Heart left ventricle (tissue), 16 donors: ENCODE measurements around the gene PRSS50. TPM values are rescaled to one million over a fixed set of nuclear protein-coding genes. Genes with fewer than 3 reads are reported as not detected.

Experiments used
- ATAC-seq, 4 donors: fragments of 200-7000 bp; cut with Tn5 transposase; one replicate each; pipeline ENCODE4 v1.9.1; 2020 to 2022; ENCODE audit warnings: moderate library complexity in 4 of 4, mild to moderate bottlenecking in 3 of 4, moderate number of reproducible peaks in 1 of 4
- DNase-seq, 5 donors: peaks; one replicate each; pipeline ENCODE4 v3.0.0-alpha.2; 2020
- H3K27ac ChIP-seq, 12 donors: fragments of 200-600 bp; sonication (generic) in 4 of 12; one replicate each; pipeline versions ENCODE4 v1.5.0 to v1.8.0; 2016 to 2022; ENCODE audit warnings: mild to moderate bottlenecking in 2 of 12
- H3K27me3 ChIP-seq, 9 donors: fragments of 200-600 bp; sonication (generic) in 2 of 9; one replicate each; pipeline versions ENCODE4 v1.5.1 to v1.8.0; 2016 to 2022; ENCODE audit warnings: mild to moderate bottlenecking in 3 of 9
- H3K36me3 ChIP-seq, 9 donors: fragments of 200-600 bp; sonication (generic) in 2 of 9; one replicate each; pipeline versions ENCODE4 v1.5.0 to v1.8.0; 2018 to 2022; ENCODE audit warnings: mild to moderate bottlenecking in 2 of 9
- H3K4me1 ChIP-seq, 12 donors: fragments of 200-600 bp; sonication (generic) in 4 of 12; one replicate each; pipeline versions ENCODE4 v1.5.0 to v1.8.0; 2016 to 2022; ENCODE audit warnings: mild to moderate bottlenecking in 3 of 12
- H3K4me3 ChIP-seq, 12 donors: fragments of 200-600 bp; sonication (generic) in 4 of 12; one replicate each; pipeline versions ENCODE4 v1.5.0 to v1.8.0; 2017 to 2022; ENCODE audit warnings: mild to moderate bottlenecking in 9 of 12, moderate library complexity in 4 of 12
- H3K9me3 ChIP-seq, 12 donors: fragments of 200-600 bp; sonication (generic) in 4 of 12; one replicate each; pipeline versions ENCODE4 v1.5.0 to v1.8.0; 2016 to 2022; ENCODE audit warnings: mild to moderate bottlenecking in 1 of 12
- CTCF ChIP-seq, 12 donors: fragments of 200-600 bp; sonication (generic) in 4 of 12; IDR thresholded peaks; one replicate each; pipeline versions ENCODE4 v1.5.0 to v1.8.0; 2018 to 2022; ENCODE audit warnings: antibody characterized with exemption in 12 of 12, mild to moderate bottlenecking in 5 of 12
- POLR2A ChIP-seq, 2 donors: fragments of 450-650 bp; IDR thresholded peaks; one replicate each; pipeline ENCODE4 v1.6.1; 2017; ENCODE audit warnings: antibody characterized with exemption in 2 of 2, mild to moderate bottlenecking in 2 of 2, moderate library complexity in 2 of 2
- WGBS, 4 donors: extraction: QIAGEN DNeasy Blood & Tissue Kit in 2 of 4; methylation state at CpG; one replicate each; pipeline versions ENCODE4 v1.1.5 to v1.1.7; 2013 to 2018; 5-methylcytosine and 5-hydroxymethylcytosine counted together
- intact Hi-C, 10 donors: fragments of 100-400 bp; cut with DNase I; formaldehyde crosslinking; loops; one replicate each; pipeline versions ENCODE4 v1.11.1 to v1.14.2; 2022
- polyA plus RNA-seq, 2 donors: library from polyadenylated mRNA; stranded (reverse); fragments of 200-250 nt; gene quantifications; one replicate each; pipeline ENCODE4 v1.2.3, GENCODE V29; 2013
- total RNA-seq, 9 donors: library from RNA; depleted of rRNA in 2 of 9; stranded (reverse); fragments of >200 nt in 2 of 9; fragmentation: NEBNext Ultra II Directional in 3 of 9; extraction: Animal tissue kit (Norgen Biotek cat#: 25700) in 3 of 9; gene quantifications; one replicate each; pipeline versions ENCODE4 v1.1.0 to v1.2.4, GENCODE V29; 2016 to 2023
- donor health status: ischemic (EF 13 %, LVEDD 7.1; RV severe dilation, severe dysfunction).
- donor health status: healthy with polysubstance abuse.
- donor health status: DM: no; HTN: yes; CAD: no.
- donor health status: DM: no; HTN: no; CAD: no.
- donor health status: ischemic (EF 25% LVEDD 6.9; RV normal size, moderate dysfunction).
- donor health status: ischemic (EF 25% LVEDD 5.7; RV mildly dilated, moderate dysfunction).
- donor health status: healthy.
- donor health status: DM: yes; HTN: yes; CAD: no.
- donor health status: ischemic (EF 35%, LVEDD 5.7; RV mildly dilated, moderate dysfunction).
- donor health status: nonischemic (EF 11% LVEDD 7.7; RV severe dilation, severe dysfunction).
- donor health status: DM: yes; HTN: yes; CAD: no.
- donor health status: PGD.
- donor health status: ischemic (EF 29% LVEDD 5.4; RV normal size, mild dysfunction).
- donor health status: nonischemic (EF 23%, LVEDD 6.1; RV moderate dilation, normal function).

PRSS50 gene
- total and polyA plus RNA-seq, 11 donors: 0.06 to 0.65 (median 0.35) TPM; not detected in 2

DNA sequence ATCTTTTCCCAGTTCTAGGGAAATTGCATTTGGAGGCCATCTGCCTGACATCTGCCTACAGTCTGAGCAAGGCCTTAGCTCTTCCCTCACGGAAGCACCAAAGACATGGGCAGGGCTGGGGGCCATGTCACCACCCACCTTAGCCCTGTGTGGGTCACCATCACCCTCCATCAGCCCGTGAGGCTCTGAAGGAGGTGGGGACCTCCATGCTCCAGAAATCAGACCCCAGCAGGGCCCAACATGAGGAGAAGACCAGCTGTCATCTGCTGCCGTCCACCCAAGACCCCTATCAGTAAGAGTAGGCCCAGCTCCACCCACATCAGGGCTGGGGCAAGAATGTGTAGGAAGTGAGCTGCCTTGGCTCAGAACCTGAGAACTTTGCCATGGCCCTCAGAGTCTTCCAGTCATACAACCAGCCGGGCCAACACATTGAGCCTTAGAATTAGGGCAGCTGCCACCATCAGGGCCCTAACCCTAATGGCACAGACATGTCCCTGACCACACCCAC, 14.6 kb downstream of the PRSS50 start:
- intact Hi-C loops: loop anchor here in 7 of 10 donors (5.0 to 10.0 kb wide), 8 partner anchors 142 to 672 kb away; partner anchors contain the start of genes MYL3 (in 1 of the 7) and SETD2 (in 1 of the 7)
- TF ChIP-seq POLR2A (IDR thresholded peaks at IDR 0.05) (no peak), CTCF (IDR thresholded peaks at IDR 0.05) (no peak)
- Histone ChIP-seq H3K27ac (no peak overlapping the region), H3K4me1 (peaks cover 5 to 40% (median 23%) of the 10 kb centered on the region in 12 donors), H3K36me3 (no peaks in the 10 kb centered on the region), H3K27me3 (peaks cover 0 to 19% (median 0%) of the 10 kb centered on the region in 9 donors), H3K4me3 (no peak overlapping the region), H3K9me3 (no peaks in the 10 kb centered on the region)
- peak in 3 of 5 donors; percentile 7 to 28 (median 22) for DNase-seq
- no peak for ATAC-seq
- 82 to 100% (median 90%) methylated on average over 1 to 4 of the region's 4 CpGs for WGBS, 4 donors

GRCh38 chr3:46702246-46703012, 15.2 kb downstream of the PRSS50 start:
- no peak for ATAC-seq
- intact Hi-C loops: loop anchor here in 7 of 10 donors (5.0 to 10.0 kb wide), 8 partner anchors 142 to 672 kb away; partner anchors contain the start of genes MYL3 (in 1 of the 7) and SETD2 (in 1 of the 7)
- 67 to 93% (median 79%) methylated on average over 4 of the region's 4 CpGs for WGBS, 4 donors

DNA sequence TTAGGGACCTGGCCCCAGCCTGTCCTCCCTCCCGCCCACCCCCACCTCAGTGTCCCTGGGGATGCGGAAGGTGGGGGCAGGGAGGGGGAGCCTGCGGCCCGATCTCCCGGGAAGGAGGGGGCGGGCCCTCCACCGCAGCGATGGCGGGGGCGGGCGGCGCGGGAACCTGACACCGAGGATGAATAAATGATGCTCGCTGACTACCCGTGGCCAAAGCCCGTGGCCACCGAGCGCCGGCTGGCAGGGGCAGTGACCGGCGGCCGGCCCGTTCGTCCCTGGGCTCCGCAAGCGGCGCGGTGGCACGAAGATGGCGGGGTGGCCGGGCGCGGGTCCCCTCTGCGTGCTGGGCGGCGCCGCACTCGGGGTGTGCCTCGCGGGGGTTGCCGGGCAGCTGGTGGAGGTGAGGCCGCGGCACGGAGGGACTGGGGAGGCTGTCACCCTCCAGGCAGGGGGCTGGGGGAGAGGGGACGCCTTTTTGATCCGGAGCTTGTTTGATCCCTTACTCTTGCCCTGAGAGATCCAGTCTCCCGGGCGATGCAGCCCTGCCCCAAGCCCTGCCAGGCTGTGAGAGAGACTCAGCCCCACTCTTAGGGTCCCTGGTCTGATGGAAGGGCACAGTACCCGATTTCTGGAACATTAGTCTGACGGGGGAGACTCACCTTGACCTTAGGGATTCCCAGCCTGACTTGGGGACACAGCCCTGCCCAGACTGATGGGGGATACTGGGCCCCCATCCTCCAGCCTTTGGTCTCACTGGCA, 16.3 kb downstream of the PRSS50 start, which contains the start of gene TMIE:
TMIE (plus strand) TSS at position 212 of the 759 bp plus-strand sequence; CDS start at position 308, 96 bp downstream.
- TF ChIP-seq CTCF (IDR thresholded peaks at IDR 0.05) (no peak), POLR2A (IDR thresholded peaks at IDR 0.05) (no peak)
- Histone ChIP-seq H3K9me3 (no peaks in the 10 kb centered on the region), H3K4me1 (peaks cover 8 to 54% (median 37%) of the 10 kb centered on the region in 12 donors), H3K27ac (peak within 1 kb of the TSS in 7 of 12 donors; percentile 4 to 55 (median 24)), H3K4me3 (peak within 1 kb of the TSS in 11 of 12 donors; percentile 2 to 50 (median 42)), H3K27me3 (peaks cover 0 to 19% (median 0%) of the 10 kb centered on the region in 9 donors), H3K36me3 (no peaks in the 10 kb centered on the region)
- peak in 3 of 5 donors; percentile 26 to 71 (median 32) for DNase-seq
- WGBS, 4 donors: 11 to 79% (median 13%) methylated on average over 5 to 51 of the region's 51 CpGs
- ATAC-seq: no peak
- intact Hi-C loops: loop anchor here in 7 of 10 donors (5.0 to 10.0 kb wide), 8 partner anchors 143 to 673 kb away; partner anchors contain the start of genes MYL3 (in 1 of the 7) and SETD2 (in 1 of the 7)

More at GRCh38 chr3:46702246-46703012, 15.2 kb downstream of the PRSS50 start:
- Histone ChIP-seq H3K36me3 (no peaks in the 10 kb centered on the region), H3K27ac (no peak overlapping the region), H3K27me3 (peaks cover 0 to 19% (median 0%) of the 10 kb centered on the region in 9 donors), H3K4me3 (no peak overlapping the region), H3K4me1 (peaks cover 5 to 44% (median 27%) of the 10 kb centered on the region in 12 donors), H3K9me3 (no peaks in the 10 kb centered on the region)
- DNase-seq: peak in 3 of 5 donors; percentile 17 to 31 (median 25)
- no peak for TF ChIP-seq POLR2A (IDR thresholded peaks at IDR 0.05)
- TF ChIP-seq CTCF (IDR thresholded peaks at IDR 0.05): no peak
